A549 (cell line): ENCODE data around the gene PCGF1. TPM values are rescaled to one million over a fixed set of nuclear protein-coding genes. Genes with fewer than 3 reads are reported as not detected.

Experiments
- ATAC-seq, 2 experiments: fragments of 200-7000 bp in 1 of 2; fragments of >200 bp in 1 of 2; cut with Nextera tagmentation in 1 of 2; cut with Tn5 transposase in 1 of 2; 3 replicates each; pipeline versions ENCODE4 v1.8.0 to v1.9.1; 2018 to 2020; ENCODE audit warnings: mild to moderate bottlenecking in 1 of 2, moderate library complexity in 1 of 2
- CTCF ChIA-PET: fragments of 300-600 bp; sonication (Branson Sonifier 250); formaldehyde crosslinking; extraction: SDS; loops from one replicate; lab custom pipeline; 2021; ENCODE audit warnings: antibody characterized with exemption, inconsistent platforms; lab: Yijun Ruan, JAX
- POLR2A ChIA-PET: fragments of 350-600 bp; formaldehyde crosslinking; extraction: SDS; loops from one replicate; lab custom pipeline; 2021; ENCODE audit warnings: antibody characterized with exemption, inconsistent platforms; lab: Yijun Ruan, JAX
- DNase-seq, 2 experiments: peaks; one replicate each; pipeline versions ENCODE4 v3.0.0 to v3.0.0-alpha.2; 2011 to 2016; ENCODE audit warnings: low read depth in 1 of 2, low spot score in 1 of 2
- FAIRE-seq: peaks from 2 replicates; lab custom pipeline; 2011; peaks lifted over from hg19 to GRCh38; lab: Jason Lieb, UNC
- H3K27ac ChIP-seq, 2 experiments: fragments of >200 bp; sonication (Bioruptor Twin); formaldehyde crosslinking; 3 replicates each; pipeline ENCODE4 v1.5.1; 2016 to 2017
- H3K4me1 ChIP-seq: fragments of >200 bp; sonication (Bioruptor Twin); formaldehyde crosslinking; 3 replicates; pipeline ENCODE4 v1.6.1; 2016
- H3K4me2 ChIP-seq: fragments of >200 bp; sonication (Bioruptor Twin); formaldehyde crosslinking; 3 replicates; pipeline ENCODE4 v1.6.1; 2016
- H3K4me3 ChIP-seq: fragments of >200 bp; sonication (Bioruptor Twin); formaldehyde crosslinking; 3 replicates; pipeline ENCODE4 v1.5.1; 2016
- H3K9me3 ChIP-seq: fragments of >200 bp; sonication (Bioruptor Twin); formaldehyde crosslinking; 3 replicates; pipeline ENCODE4 v1.6.1; 2016
- BHLHE40 ChIP-seq: IDR thresholded peaks from 2 replicates; pipeline ENCODE4 v1.6.1; 2012; ENCODE audit warnings: low read depth, low read length, inconsistent platforms
- CBX8 ChIP-seq: fragments of 200-600 bp; sonication (generic); IDR thresholded peaks from 2 replicates; pipeline ENCODE4 v1.6.1; 2016
- CHD2 ChIP-seq: fragments of 150-350 bp; IDR thresholded peaks from 2 replicates; pipeline ENCODE4 v1.6.1; 2014; ENCODE audit warnings: low read length; ENCODE audit not compliant: partially characterized antibody
- EHF ChIP-seq: fragments of 250-450 bp; sonication (Bioruptor Pico); IDR thresholded peaks from 2 replicates; pipeline ENCODE4 v1.5.0; 2020; ENCODE audit warnings: mild to moderate bottlenecking
- EP300 ChIP-seq, 2 experiments: fragments of >200 bp; sonication (Bioruptor Twin); formaldehyde crosslinking; IDR thresholded peaks; 2 replicates in 1 of 2; 3 replicates in 1 of 2; pipeline ENCODE4 v1.6.1; 2016 to 2017
- FOSB ChIP-seq: fragments of 250-450 bp; sonication (Bioruptor Pico); IDR thresholded peaks from 2 replicates; pipeline ENCODE4 v1.5.0; 2020; ENCODE audit warnings: mild to moderate bottlenecking, moderate library complexity
- FOSL2 ChIP-seq, 2 experiments: fragments of 450-650 bp in 1 of 2; fragments of >200 bp in 1 of 2; sonication (Bioruptor Twin) in 1 of 2; formaldehyde crosslinking; IDR thresholded peaks; 2 replicates each; pipeline versions ENCODE4 v1.5.0 to v1.6.1; 2016 to 2020; ENCODE audit warnings: mild to moderate bottlenecking in 1 of 2, moderate library complexity in 1 of 2
- FOXS1 ChIP-seq: fragments of 250-450 bp; sonication (Bioruptor Pico); IDR thresholded peaks from 2 replicates; pipeline ENCODE4 v1.5.0; 2020; ENCODE audit warnings: mild to moderate bottlenecking, moderate library complexity
- GATA3 ChIP-seq: IDR thresholded peaks from 2 replicates; pipeline ENCODE4 v1.6.1; 2012; ENCODE audit warnings: borderline replicate concordance
- HDAC2 ChIP-seq: fragments of 200-600 bp; sonication (generic); IDR thresholded peaks from 2 replicates; pipeline ENCODE4 v1.6.1; 2016
- HOXA7 ChIP-seq: fragments of 250-450 bp; sonication (Bioruptor Pico); IDR thresholded peaks from 2 replicates; pipeline ENCODE4 v1.5.0; 2020; ENCODE audit warnings: mild to moderate bottlenecking, moderate library complexity
- JUN ChIP-seq, 2 experiments: fragments of >200 bp; sonication (Bioruptor Twin); formaldehyde crosslinking; IDR thresholded peaks; 2 replicates in 1 of 2; 3 replicates in 1 of 2; pipeline ENCODE4 v1.6.1; 2016 to 2017
- JUNB ChIP-seq: fragments of >200 bp; sonication (Bioruptor Twin); formaldehyde crosslinking; IDR thresholded peaks from 2 replicates; pipeline ENCODE4 v1.6.1; 2016
- KDM5A ChIP-seq: fragments of 200-600 bp; sonication (generic); IDR thresholded peaks from 2 replicates; pipeline ENCODE4 v1.6.1; 2016; ENCODE audit warnings: antibody characterized with exemption, mild to moderate bottlenecking
- MAFK ChIP-seq: fragments of 450-650 bp; IDR thresholded peaks from 2 replicates; pipeline ENCODE4 v1.6.1; 2014; ENCODE audit not compliant: partially characterized antibody
- MAZ ChIP-seq: fragments of 150-350 bp; IDR thresholded peaks from 2 replicates; pipeline ENCODE4 v1.6.1; 2014; ENCODE audit warnings: antibody characterized with exemption, low read depth, low read length, borderline replicate concordance
- NFE2L2 ChIP-seq: fragments of 150-350 bp; conservative IDR thresholded peaks from 2 replicates; pipeline ENCODE4 v1.6.1; 2014; ENCODE audit warnings: low read length
- NPAS2 ChIP-seq: fragments of 250-450 bp; sonication (Bioruptor Pico); IDR thresholded peaks from 2 replicates; pipeline ENCODE4 v1.8.0; 2022; ENCODE audit warnings: mild to moderate bottlenecking, moderate library complexity, borderline replicate concordance
- RAD21 ChIP-seq, 2 experiments: fragments of >200 bp in 1 of 2; sonication (Bioruptor Twin) in 1 of 2; formaldehyde crosslinking in 1 of 2; IDR thresholded peaks in 1 of 2; conservative IDR thresholded peaks in 1 of 2; 2 replicates in 1 of 2; 3 replicates in 1 of 2; pipeline ENCODE4 v1.6.1; 2012 to 2018; ENCODE audit warnings: inconsistent platforms in 1 of 2
- RNF2 ChIP-seq: fragments of 200-600 bp; sonication (generic); IDR thresholded peaks from 2 replicates; pipeline ENCODE4 v1.6.1; 2016; ENCODE audit warnings: low read depth, mild to moderate bottlenecking, antibody characterized with exemption, moderate library complexity, borderline replicate concordance
- SMC3 ChIP-seq: fragments of >200 bp; sonication (Bioruptor Twin); formaldehyde crosslinking; IDR thresholded peaks from 3 replicates; pipeline ENCODE4 v1.6.1; 2018; ENCODE audit warnings: inconsistent platforms
- TFCP2L1 ChIP-seq: fragments of 250-450 bp; sonication (Bioruptor Pico); IDR thresholded peaks from 2 replicates; pipeline ENCODE4 v1.5.0; 2021; ENCODE audit warnings: mild to moderate bottlenecking
- ZFP36 ChIP-seq: fragments of 450-650 bp; IDR thresholded peaks from 2 replicates; pipeline ENCODE4 v1.6.1; 2014; ENCODE audit warnings: borderline replicate concordance; ENCODE audit not compliant: partially characterized antibody
- ZNF302 ChIP-seq: fragments of 250-450 bp; sonication (Bioruptor Pico); IDR thresholded peaks from 2 replicates; pipeline ENCODE4 v1.9.0; 2021; ENCODE audit warnings: inconsistent platforms, mild to moderate bottlenecking, moderate library complexity
- ZSCAN20 ChIP-seq: fragments of 250-450 bp; sonication (Bioruptor Pico); IDR thresholded peaks from 2 replicates; pipeline ENCODE4 v1.8.0; 2022; ENCODE audit warnings: mild to moderate bottlenecking, moderate library complexity
- WGBS: methylation state at CpG from one replicate; pipeline ENCODE4 v1.1.6; 2017; ENCODE audit errors: missing lambda C conversion rate; 5-methylcytosine and 5-hydroxymethylcytosine counted together
- polyA plus RNA-seq, 4 experiments: library from polyadenylated mRNA; depleted of rRNA in 3 of 4; stranded (reverse); fragments of >200 nt; fragmentation: RNase III in 1 of 4; extraction: RNeasy Plus Mini Kit Qiagen cat#74134 plus additional on column Dnase treatment in 1 of 4; gene quantifications; 2 replicates in 3 of 4; 3 replicates in 1 of 4; pipeline ENCODE4 v1.2.3, GENCODE V29; 2011 to 2017
- TF ChIP-seq, protein P1 (sequence below): fragments of 250-450 bp; sonication (Bioruptor Pico); IDR thresholded peaks from 2 replicates; pipeline ENCODE4 v1.5.0; 2020; ENCODE audit warnings: low read depth, mild to moderate bottlenecking, moderate library complexity
- TF ChIP-seq, protein P2 (sequence below): IDR thresholded peaks from 2 replicates; pipeline ENCODE4 v1.6.1; 2012
- TF ChIP-seq, protein P3 (sequence below): fragments of 200-600 bp; sonication (generic); IDR thresholded peaks from 2 replicates; pipeline ENCODE4 v1.6.1; 2016; ENCODE audit warnings: antibody characterized with exemption, mild to moderate bottlenecking, moderate library complexity

PCGF1 gene
- polyA plus RNA-seq, 2 of the 4 experiments (the other 2 are of a cell fraction), result 32.2 to 53.6 TPM

DNA sequence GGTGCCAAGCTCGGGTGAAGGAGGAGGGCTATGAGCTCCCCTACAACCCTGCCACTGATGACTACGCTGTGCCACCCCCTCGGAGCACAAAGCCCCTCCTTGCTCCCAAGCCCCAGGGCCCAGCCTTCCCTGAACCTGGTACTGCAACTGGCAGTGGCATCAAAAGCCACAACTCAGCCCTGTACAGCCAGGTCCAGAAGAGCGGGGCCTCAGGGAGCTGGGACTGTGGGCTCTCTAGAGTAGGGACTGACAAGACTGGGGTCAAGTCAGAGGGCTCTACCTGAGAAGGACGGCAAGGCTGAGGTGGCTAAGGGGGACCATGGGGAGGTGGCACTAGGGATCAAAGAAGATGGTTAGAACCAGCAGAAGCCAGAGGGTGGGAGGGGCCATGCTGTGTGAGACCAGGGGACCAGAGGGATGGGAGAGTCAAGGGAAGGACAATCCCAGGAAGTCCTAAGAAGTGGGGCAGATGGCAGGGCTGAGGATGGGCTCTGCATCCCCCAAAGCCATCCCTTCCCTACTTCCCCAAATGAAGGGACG, 49.4 kb upstream of the PCGF1 start:
- 75% methylated on average over 5 of the region's 6 CpGs for WGBS
- no peak overlapping the region for H3K27ac ChIP-seq
- peaks cover 6% of the 10 kb centered on the region; the same call in 2 of the 3 replicates for H3K4me1 ChIP-seq
- no peaks in the 10 kb centered on the region for H3K9me3 ChIP-seq
- no peak for TF ChIP-seq ZFP36
- TF ChIP-seq JUNB, result no peak
- TF ChIP-seq, protein P1, sequence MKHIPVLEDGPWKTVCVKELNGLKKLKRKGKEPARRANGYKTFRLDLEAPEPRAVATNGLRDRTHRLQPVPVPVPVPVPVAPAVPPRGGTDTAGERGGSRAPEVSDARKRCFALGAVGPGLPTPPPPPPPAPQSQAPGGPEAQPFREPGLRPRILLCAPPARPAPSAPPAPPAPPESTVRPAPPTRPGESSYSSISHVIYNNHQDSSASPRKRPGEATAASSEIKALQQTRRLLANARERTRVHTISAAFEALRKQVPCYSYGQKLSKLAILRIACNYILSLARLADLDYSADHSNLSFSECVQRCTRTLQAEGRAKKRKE (CRISPR knock-in tag), result no peak
- no peak for TF ChIP-seq EP300 (IDR thresholded peaks at IDR 0.05)
- TF ChIP-seq, protein P2, sequence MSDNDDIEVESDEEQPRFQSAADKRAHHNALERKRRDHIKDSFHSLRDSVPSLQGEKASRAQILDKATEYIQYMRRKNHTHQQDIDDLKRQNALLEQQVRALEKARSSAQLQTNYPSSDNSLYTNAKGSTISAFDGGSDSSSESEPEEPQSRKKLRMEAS, result no peak
- TF ChIP-seq NPAS2, result no peak
- TF ChIP-seq HOXA7 (CRISPR knock-in tag), result no peak
- no peak for TF ChIP-seq EHF (CRISPR knock-in tag)
- no peak for TF ChIP-seq FOSL2 (IDR thresholded peaks at IDR 0.05)
- TF ChIP-seq FOSL2 (CRISPR knock-in tag; IDR thresholded peaks at IDR 0.05), result no peak
- no peak for TF ChIP-seq ZNF302 (CRISPR knock-in tag)
- no peak for TF ChIP-seq MAZ
- no peak for TF ChIP-seq FOSB (CRISPR knock-in tag)
- TF ChIP-seq MAFK, result no peak
- TF ChIP-seq RNF2, result no peak
- TF ChIP-seq ZSCAN20 (CRISPR knock-in tag), result no peak
- TF ChIP-seq CBX8, result no peak
- no peak for TF ChIP-seq FOXS1 (CRISPR knock-in tag)
- no peak for TF ChIP-seq HDAC2
- H3K4me2 ChIP-seq, result no peak overlapping the region
- H3K4me3 ChIP-seq, result no peak overlapping the region
- CTCF ChIA-PET, result interaction anchor here (0.6 to 8.6 kb wide), 6 partner anchors 11 to 70 kb away, joined by 3 to 63 read pairs (median 4); no protein-coding TSS in a partner anchor
- no peak for ATAC-seq
- POLR2A ChIA-PET, result no interaction called here
- FAIRE-seq, result no peak
- no peak for DNase-seq

DNA sequence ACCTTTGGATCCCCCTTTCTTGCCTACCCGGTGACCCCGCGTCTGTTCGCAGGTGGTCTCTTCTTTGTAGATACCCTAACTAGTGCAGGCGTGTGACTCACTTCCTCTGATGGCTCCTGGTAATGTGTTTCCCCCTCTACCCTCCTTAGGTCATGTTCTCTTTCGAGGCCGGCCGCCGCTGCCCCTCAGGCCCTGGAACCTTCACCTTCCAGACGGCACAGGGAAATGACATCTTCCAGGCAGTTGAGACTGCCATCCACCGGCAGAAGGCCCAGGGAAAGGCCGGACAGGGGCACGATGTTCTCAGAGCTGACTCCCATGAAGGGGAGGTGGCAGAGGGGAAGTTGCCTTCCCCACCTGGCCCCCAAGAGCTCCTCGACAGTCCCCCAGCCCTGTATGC, 48.7 kb upstream of the PCGF1 start:
- ATAC-seq, result no peak
- POLR2A ChIA-PET, result no interaction called here
- Histone ChIP-seq H3K27ac (no peak overlapping the region), H3K4me3 (no peak overlapping the region), H3K4me1 (peaks cover 6% of the 10 kb centered on the region; the same call in 2 of the 3 replicates), H3K9me3 (no peaks in the 10 kb centered on the region), H3K4me2 (no peak overlapping the region)
- 90% methylated on average over 14 of the region's 14 CpGs for WGBS
- CTCF ChIA-PET, result interaction anchor here (1.1 to 8.6 kb wide), 4 partner anchors 11 to 31 kb away, joined by 4 to 63 read pairs (median 12); no protein-coding TSS in a partner anchor
- no peak for FAIRE-seq
- TF ChIP-seq TFCP2L1 (CRISPR knock-in tag) (no peak), MAFK (no peak), GATA3 (no peak), RAD21 (conservative IDR thresholded peaks at IDR 0.05 in 1 of 2, IDR thresholded peaks at IDR 0.05 in 1 of 2) (no peak), BHLHE40 (no peak), HDAC2 (no peak), NFE2L2 (no peak), KDM5A (no peak), FOSB (CRISPR knock-in tag) (no peak), JUN (IDR thresholded peaks at IDR 0.05) (no peak), SMC3 (no peak), CHD2 (no peak), CBX8 (no peak)
- TF ChIP-seq, protein P3, sequence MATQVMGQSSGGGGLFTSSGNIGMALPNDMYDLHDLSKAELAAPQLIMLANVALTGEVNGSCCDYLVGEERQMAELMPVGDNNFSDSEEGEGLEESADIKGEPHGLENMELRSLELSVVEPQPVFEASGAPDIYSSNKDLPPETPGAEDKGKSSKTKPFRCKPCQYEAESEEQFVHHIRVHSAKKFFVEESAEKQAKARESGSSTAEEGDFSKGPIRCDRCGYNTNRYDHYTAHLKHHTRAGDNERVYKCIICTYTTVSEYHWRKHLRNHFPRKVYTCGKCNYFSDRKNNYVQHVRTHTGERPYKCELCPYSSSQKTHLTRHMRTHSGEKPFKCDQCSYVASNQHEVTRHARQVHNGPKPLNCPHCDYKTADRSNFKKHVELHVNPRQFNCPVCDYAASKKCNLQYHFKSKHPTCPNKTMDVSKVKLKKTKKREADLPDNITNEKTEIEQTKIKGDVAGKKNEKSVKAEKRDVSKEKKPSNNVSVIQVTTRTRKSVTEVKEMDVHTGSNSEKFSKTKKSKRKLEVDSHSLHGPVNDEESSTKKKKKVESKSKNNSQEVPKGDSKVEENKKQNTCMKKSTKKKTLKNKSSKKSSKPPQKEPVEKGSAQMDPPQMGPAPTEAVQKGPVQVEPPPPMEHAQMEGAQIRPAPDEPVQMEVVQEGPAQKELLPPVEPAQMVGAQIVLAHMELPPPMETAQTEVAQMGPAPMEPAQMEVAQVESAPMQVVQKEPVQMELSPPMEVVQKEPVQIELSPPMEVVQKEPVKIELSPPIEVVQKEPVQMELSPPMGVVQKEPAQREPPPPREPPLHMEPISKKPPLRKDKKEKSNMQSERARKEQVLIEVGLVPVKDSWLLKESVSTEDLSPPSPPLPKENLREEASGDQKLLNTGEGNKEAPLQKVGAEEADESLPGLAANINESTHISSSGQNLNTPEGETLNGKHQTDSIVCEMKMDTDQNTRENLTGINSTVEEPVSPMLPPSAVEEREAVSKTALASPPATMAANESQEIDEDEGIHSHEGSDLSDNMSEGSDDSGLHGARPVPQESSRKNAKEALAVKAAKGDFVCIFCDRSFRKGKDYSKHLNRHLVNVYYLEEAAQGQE, result no peak
- TF ChIP-seq, protein P2, result no peak
- DNase-seq, result no peak
